Thyroid gland (tissue), 4 donors: ENCODE data around the gene DPP10. TPM values are rescaled to one million over a fixed set of nuclear protein-coding genes. Genes with fewer than 3 reads are reported as not detected.

Source experiments
- DNase-seq, 2 donors: peaks; one replicate each; pipeline ENCODE4 v3.0.0-alpha.2; 2019
- H3K27ac ChIP-seq, 3 donors: fragments of 200-600 bp; sonication (generic); 1 replicate in 2 of 3; 2 replicates in 1 of 3; pipeline ENCODE4 v1.5.1; 2016 to 2019; ENCODE audit warnings: mild to moderate bottlenecking in 1 of 3, moderate library complexity in 1 of 3
- H3K27me3 ChIP-seq: fragments of 200-600 bp; sonication (generic); one replicate; pipeline ENCODE4 v1.5.1; 2019
- H3K36me3 ChIP-seq, 2 donors: fragments of 200-600 bp; sonication (generic); one replicate each; pipeline ENCODE4 v1.5.1; 2016 to 2019
- H3K4me1 ChIP-seq, 2 donors: fragments of 200-600 bp; sonication (generic); one replicate each; pipeline ENCODE4 v1.5.1; 2017 to 2019
- H3K4me3 ChIP-seq, 3 donors: fragments of 200-600 bp; sonication (generic); replicated peaks in 1 of 3; 1 replicate in 2 of 3; 2 replicates in 1 of 3; pipeline ENCODE4 v1.5.1; 2016; ENCODE audit warnings: mild to moderate bottlenecking in 1 of 3
- H3K9me3 ChIP-seq: fragments of 200-600 bp; sonication (generic); one replicate; pipeline ENCODE4 v1.5.1; 2017
- CTCF ChIP-seq, 6 experiments: fragments of 200-600 bp in 3 of 6; fragments of 450-650 bp in 3 of 6; sonication (generic) in 3 of 6; IDR thresholded peaks; one replicate each; pipeline ENCODE4 v1.5.1; 2016 to 2019; ENCODE audit warnings: antibody characterized with exemption in 6 of 6, mild to moderate bottlenecking in 2 of 6, inconsistent platforms in 1 of 6, moderate library complexity in 1 of 6
- POLR2A ChIP-seq, 2 donors: fragments of 450-650 bp; IDR thresholded peaks; one replicate each; pipeline ENCODE4 v1.6.1; 2017; ENCODE audit warnings: antibody characterized with exemption in 2 of 2, mild to moderate bottlenecking in 2 of 2, moderate library complexity in 1 of 2
- WGBS, 2 donors: methylation state at CpG; one replicate each; pipeline ENCODE4 v1.1.5; 2017; 5-methylcytosine and 5-hydroxymethylcytosine counted together
- intact Hi-C: fragments of 100-400 bp; cut with DNase I; formaldehyde crosslinking; loops from one replicate; pipeline ENCODE4 v1.15.1; 2023
- total RNA-seq, 4 donors: library from RNA; depleted of rRNA; stranded (reverse); fragments of >200 nt; gene quantifications; one replicate each; pipeline ENCODE4 v1.2.3, GENCODE V29; 2016

The DPP10 gene
- total RNA-seq, 4 donors from 2014 or later: 0.63 to 1.3 TPM; not detected in 2

GRCh38 chr2:115552726-115553125 is 1110.3 kb downstream of the DPP10 start:
- WGBS, 2 donors: 68 to 79% methylated on average over 2 of the region's 2 CpGs
- Histone ChIP-seq H3K9me3 (no peaks in the 10 kb centered on the region), H3K36me3 (no peaks in the 10 kb centered on the region), H3K4me3 (no peak overlapping the region), H3K27me3 (no peaks in the 10 kb centered on the region), H3K4me1 (no peaks in the 10 kb centered on the region), H3K27ac (no peak overlapping the region)
- no peak for DNase-seq
- TF ChIP-seq POLR2A (IDR thresholded peaks at IDR 0.05): no peak
- no peak for TF ChIP-seq CTCF (IDR thresholded peaks at IDR 0.05)
- intact Hi-C loops: no loop called here

- intact Hi-C loops: no loop called here
Observed at GRCh38 chr2:115554153-115554552, 1111.7 kb downstream of the DPP10 start.

GRCh38 chr2:115558725-115559124 is 1116.3 kb downstream of the DPP10 start:
- intact Hi-C loops: no loop called here
- 46 to 65% methylated on average over 1 of the region's 1 CpG for WGBS, 2 donors
- TF ChIP-seq CTCF (IDR thresholded peaks at IDR 0.05): no peak
- TF ChIP-seq POLR2A (IDR thresholded peaks at IDR 0.05): no peak
- H3K36me3 ChIP-seq: no peaks in the 10 kb centered on the region
- H3K4me1 ChIP-seq: no peaks in the 10 kb centered on the region
- no peaks in the 10 kb centered on the region for H3K27me3 ChIP-seq
- DNase-seq: no peak
- no peak overlapping the region for H3K27ac ChIP-seq
- H3K4me3 ChIP-seq: no peak overlapping the region
- H3K9me3 ChIP-seq: no peaks in the 10 kb centered on the region

More at GRCh38 chr2:115554153-115554552, 1111.7 kb downstream of the DPP10 start:
- no peaks in the 10 kb centered on the region for H3K27me3 ChIP-seq
- no peaks in the 10 kb centered on the region for H3K4me1 ChIP-seq
- H3K36me3 ChIP-seq: no peaks in the 10 kb centered on the region
- H3K4me3 ChIP-seq: no peak overlapping the region
- no peak for DNase-seq
- no peak for TF ChIP-seq CTCF (IDR thresholded peaks at IDR 0.05)
- TF ChIP-seq POLR2A (IDR thresholded peaks at IDR 0.05): no peak
- no peak overlapping the region for H3K27ac ChIP-seq
- no peaks in the 10 kb centered on the region for H3K9me3 ChIP-seq

- Histone ChIP-seq H3K27ac (no peak overlapping the region), H3K36me3 (no peaks in the 10 kb centered on the region), H3K27me3 (no peaks in the 10 kb centered on the region), H3K9me3 (no peaks in the 10 kb centered on the region), H3K4me3 (no peak overlapping the region), H3K4me1 (no peaks in the 10 kb centered on the region)
- intact Hi-C loops: no loop called here
- no peak for TF ChIP-seq CTCF (IDR thresholded peaks at IDR 0.05)
- no peak for TF ChIP-seq POLR2A (IDR thresholded peaks at IDR 0.05)
- DNase-seq: no peak
- WGBS, 2 donors: 75 to 77% methylated on average over 4 of the region's 4 CpGs
Observed at GRCh38 chr2:115560666-115561065, 1118.2 kb downstream of the DPP10 start.

- H3K36me3 ChIP-seq: no peaks in the 10 kb centered on the region
- WGBS, 2 donors: 87 to 90% methylated on average over 1 of the region's 1 CpG
- TF ChIP-seq POLR2A (IDR thresholded peaks at IDR 0.05): no peak
- TF ChIP-seq CTCF (IDR thresholded peaks at IDR 0.05): no peak
- no peak overlapping the region for H3K4me3 ChIP-seq
- DNase-seq: no peak
- H3K27me3 ChIP-seq: no peaks in the 10 kb centered on the region
- intact Hi-C loops: no loop called here
- H3K9me3 ChIP-seq: no peaks in the 10 kb centered on the region
- H3K27ac ChIP-seq: no peak overlapping the region
- no peaks in the 10 kb centered on the region for H3K4me1 ChIP-seq
Observed at GRCh38 chr2:115568643-115569042, 1126.2 kb downstream of the DPP10 start.
